CD4-positive, CD25-positive, alpha-beta regulatory T cell (primary cell): ENCODE measurements around the gene GGNBP2. TPM values are rescaled to one million over a fixed set of nuclear protein-coding genes. Genes with fewer than 3 reads are reported as not detected.
A peak's percentile ranks its signal among the peaks of the same experiment; 100 is the strongest.

Source experiments
- ATAC-seq, 2 donors: fragments of 150-1000 bp; cut with Tn5 transposase; one replicate each; pipeline ENCODE4 v1.10.0; 2021; ENCODE audit warnings: low read depth in 2 of 2, moderate number of reproducible peaks in 2 of 2, moderate library complexity in 1 of 2
- DNase-seq, 3 donors: peaks; one replicate each; pipeline versions ENCODE4 v3.0.0 to v3.0.0-alpha.2; 2012 to 2022; ENCODE audit warnings: mixed read lengths in 1 of 3
- H3K27ac ChIP-seq: one replicate; pipeline ENCODE4 v1.7.0; 2013; ENCODE audit warnings: mild to moderate bottlenecking, low read length; ENCODE audit not compliant: insufficient read depth, poor library complexity, severe bottlenecking
- H3K27me3 ChIP-seq: one replicate; pipeline ENCODE4 v1.7.0; 2013; ENCODE audit warnings: low read length; ENCODE audit not compliant: control insufficient read depth, insufficient read depth
- H3K36me3 ChIP-seq: one replicate; pipeline ENCODE4 v1.7.0; 2013; ENCODE audit warnings: mild to moderate bottlenecking, low read length, moderate library complexity; ENCODE audit not compliant: control insufficient read depth, insufficient read depth
- H3K4me1 ChIP-seq: 2 replicates; pipeline ENCODE4 v1.7.0; 2013; ENCODE audit warnings: mild to moderate bottlenecking, low read length; ENCODE audit not compliant: insufficient read depth, control insufficient read depth, poor library complexity, severe bottlenecking
- H3K4me3 ChIP-seq: one replicate; pipeline ENCODE4 v1.7.0; 2013; ENCODE audit warnings: low read depth, mild to moderate bottlenecking, low read length, moderate library complexity
- H3K9me3 ChIP-seq, 2 experiments: 1 replicate in 1 of 2; 2 replicates in 1 of 2; pipeline ENCODE4 v1.7.0; 2013; ENCODE audit warnings: low read length in 2 of 2, mild to moderate bottlenecking in 1 of 2, moderate library complexity in 1 of 2; ENCODE audit not compliant: control insufficient read depth in 2 of 2
- H3K27ac Mint-ChIP-seq, 3 donors: one replicate each; pipeline ENCODE4 v1.8.0; 2020 to 2022; ENCODE audit warnings: mild to moderate bottlenecking in 3 of 3, mixed read lengths in 3 of 3, moderate library complexity in 2 of 3
- H3K27me3 Mint-ChIP-seq: one replicate; pipeline ENCODE4 v1.8.0; 2022; ENCODE audit warnings: mild to moderate bottlenecking, mixed read lengths
- H3K36me3 Mint-ChIP-seq: one replicate; pipeline ENCODE4 v1.8.0; 2020; ENCODE audit warnings: mixed read lengths
- H3K4me1 Mint-ChIP-seq, 4 donors: one replicate each; pipeline ENCODE4 v1.8.0; 2020 to 2022; ENCODE audit warnings: mixed read lengths in 4 of 4, mild to moderate bottlenecking in 1 of 4
- H3K4me3 Mint-ChIP-seq, 4 donors: one replicate each; pipeline ENCODE4 v1.8.0; 2020 to 2022; ENCODE audit warnings: mild to moderate bottlenecking in 4 of 4, mixed read lengths in 4 of 4, moderate library complexity in 3 of 4
- H3K9me3 Mint-ChIP-seq, 7 donors: one replicate each; pipeline ENCODE4 v1.8.0; 2020 to 2022; ENCODE audit warnings: mixed read lengths in 7 of 7, mild to moderate bottlenecking in 3 of 7, moderate library complexity in 2 of 7
- polyA plus RNA-seq, 4 donors: library from polyadenylated mRNA; unstranded; fragments of 300-500 nt; fragmentation: Illumina TruSeq; gene quantifications; one replicate each; pipeline ENCODE4 v1.2.3, GENCODE V29; 2021
- total RNA-seq: library from RNA; stranded (reverse); gene quantifications from one replicate; pipeline ENCODE4 v1.2.3, GENCODE V29; 2022

Gene GGNBP2
- total and polyA plus RNA-seq, 5 donors from 2014 or later: 45.9 to 144 (median 59.6) TPM

GRCh38 chr17:36501351-36501750 is 43.4 kb upstream of the GGNBP2 start:
- Mint-ChIP-seq H3K4me1 (peaks cover 0 to 5% (median 2%) of the 10 kb centered on the region in 4 donors), H3K27ac (no peak overlapping the region), H3K4me3 (no peak overlapping the region), H3K9me3 (no peaks in the 10 kb centered on the region), H3K36me3 (peaks cover 20% of the 10 kb centered on the region), H3K27me3 (no peaks in the 10 kb centered on the region)
- Histone ChIP-seq H3K27me3 (no peaks in the 10 kb centered on the region), H3K27ac (no peak overlapping the region), H3K9me3 (no peaks in the 10 kb centered on the region), H3K4me1 (no peaks in the 10 kb centered on the region), H3K4me3 (no peak overlapping the region), H3K36me3 (peaks cover 44% of the 10 kb centered on the region)
- ATAC-seq (no peak), DNase-seq (no peak)

- Histone ChIP-seq H3K4me3 (no peak overlapping the region), H3K9me3 (no peaks in the 10 kb centered on the region), H3K27ac (no peak overlapping the region), H3K36me3 (peaks cover 43% of the 10 kb centered on the region), H3K27me3 (no peaks in the 10 kb centered on the region), H3K4me1 (no peaks in the 10 kb centered on the region)
- Mint-ChIP-seq H3K9me3 (no peaks in the 10 kb centered on the region), H3K36me3 (peaks cover 20% of the 10 kb centered on the region), H3K27me3 (no peaks in the 10 kb centered on the region), H3K27ac (peak overlapping the region in 2 of 3 donors; percentile 11 to 23), H3K4me1 (peaks cover 0 to 5% (median 1%) of the 10 kb centered on the region in 4 donors), H3K4me3 (no peak overlapping the region)
- no peak for ATAC-seq
- DNase-seq: no peak
Measured at GRCh38 chr17:36501963-36502362, 42.8 kb upstream of the GGNBP2 start.

GRCh38 chr17:36503456-36504155 is 41.1 kb upstream of the GGNBP2 start:
- DNase-seq (no peak), ATAC-seq (no peak)
- Mint-ChIP-seq H3K27me3 (no peaks in the 10 kb centered on the region), H3K27ac (peak overlapping the region; percentile 52 to 60 (median 59)), H3K4me1 (peaks cover 0 to 5% (median 1%) of the 10 kb centered on the region in 4 donors), H3K9me3 (no peaks in the 10 kb centered on the region), H3K36me3 (peaks cover 20% of the 10 kb centered on the region), H3K4me3 (peak overlapping the region in 1 of 4 donors; percentile 51)
- Histone ChIP-seq H3K9me3 (no peaks in the 10 kb centered on the region), H3K27me3 (no peaks in the 10 kb centered on the region), H3K4me3 (no peak overlapping the region), H3K4me1 (no peaks in the 10 kb centered on the region), H3K27ac (no peak overlapping the region), H3K36me3 (peaks cover 32% of the 10 kb centered on the region)

- DNase-seq (no peak), ATAC-seq (no peak)
- Histone ChIP-seq H3K4me3 (no peak overlapping the region), H3K27ac (no peak overlapping the region), H3K36me3 (peaks cover 27% of the 10 kb centered on the region), H3K9me3 (no peaks in the 10 kb centered on the region), H3K4me1 (no peaks in the 10 kb centered on the region), H3K27me3 (no peaks in the 10 kb centered on the region)
- Mint-ChIP-seq H3K27me3 (no peaks in the 10 kb centered on the region), H3K9me3 (no peaks in the 10 kb centered on the region), H3K36me3 (peaks cover 21% of the 10 kb centered on the region), H3K27ac (no peak overlapping the region), H3K4me1 (peaks cover 0 to 5% (median 1%) of the 10 kb centered on the region in 4 donors), H3K4me3 (no peak overlapping the region)
Measured at GRCh38 chr17:36504156-36504545, 40.6 kb upstream of the GGNBP2 start.

GRCh38 chr17:36505171-36505570 is 39.5 kb upstream of the GGNBP2 start:
- Histone ChIP-seq H3K9me3 (no peaks in the 10 kb centered on the region), H3K27ac (no peak overlapping the region), H3K4me1 (no peaks in the 10 kb centered on the region), H3K4me3 (no peak overlapping the region), H3K27me3 (no peaks in the 10 kb centered on the region), H3K36me3 (peaks cover 29% of the 10 kb centered on the region)
- DNase-seq (no peak), ATAC-seq (no peak)
- Mint-ChIP-seq H3K4me3 (no peak overlapping the region), H3K4me1 (peaks cover 0 to 5% (median 1%) of the 10 kb centered on the region in 4 donors), H3K9me3 (no peaks in the 10 kb centered on the region), H3K27me3 (no peaks in the 10 kb centered on the region), H3K36me3 (peaks cover 27% of the 10 kb centered on the region), H3K27ac (peak overlapping the region in 1 of 3 donors; percentile 20)

DNA sequence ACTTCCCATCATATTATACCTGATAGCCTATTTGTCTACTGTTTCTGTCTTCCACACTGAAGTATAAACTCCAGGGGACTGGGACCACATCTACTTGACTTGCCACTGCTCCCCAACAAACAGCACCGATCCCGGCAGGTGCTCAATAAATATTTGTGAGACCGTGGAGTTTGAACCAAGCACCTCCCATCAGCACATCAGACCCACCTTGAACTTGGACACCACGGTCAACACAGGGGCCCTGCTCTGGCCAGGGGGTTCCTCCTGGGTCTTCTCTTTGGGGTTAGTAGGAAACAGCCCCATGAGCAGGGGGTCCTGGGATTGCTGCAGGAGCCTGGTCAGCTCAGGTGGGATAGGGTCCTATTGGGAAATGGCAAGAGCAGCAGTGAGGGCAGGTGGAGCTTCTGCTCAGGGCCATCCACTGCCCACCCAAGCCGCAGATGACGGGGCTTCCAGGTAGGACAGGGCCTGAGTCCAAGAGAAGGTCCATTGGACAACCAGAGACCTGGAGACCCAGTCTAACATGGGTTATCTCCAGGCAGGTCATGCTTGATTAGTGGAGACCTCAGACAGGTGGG is 38.4 kb upstream of the GGNBP2 start:
- H3K27me3 Mint-ChIP-seq: no peaks in the 10 kb centered on the region
- DNase-seq (no peak), ATAC-seq (no peak)
- H3K4me1 Mint-ChIP-seq: peaks cover 0 to 5% (median 1%) of the 10 kb centered on the region in 4 donors
- H3K36me3 Mint-ChIP-seq: peaks cover 35% of the 10 kb centered on the region
- Histone ChIP-seq H3K4me1 (no peaks in the 10 kb centered on the region), H3K4me3 (no peak overlapping the region), H3K27ac (no peak overlapping the region), H3K36me3 (peaks cover 32% of the 10 kb centered on the region), H3K9me3 (no peaks in the 10 kb centered on the region), H3K27me3 (no peaks in the 10 kb centered on the region)
- no peak overlapping the region for H3K4me3 Mint-ChIP-seq
- no peaks in the 10 kb centered on the region for H3K9me3 Mint-ChIP-seq
- H3K27ac Mint-ChIP-seq: peak overlapping the region in 1 of 3 donors; percentile 20

DNA sequence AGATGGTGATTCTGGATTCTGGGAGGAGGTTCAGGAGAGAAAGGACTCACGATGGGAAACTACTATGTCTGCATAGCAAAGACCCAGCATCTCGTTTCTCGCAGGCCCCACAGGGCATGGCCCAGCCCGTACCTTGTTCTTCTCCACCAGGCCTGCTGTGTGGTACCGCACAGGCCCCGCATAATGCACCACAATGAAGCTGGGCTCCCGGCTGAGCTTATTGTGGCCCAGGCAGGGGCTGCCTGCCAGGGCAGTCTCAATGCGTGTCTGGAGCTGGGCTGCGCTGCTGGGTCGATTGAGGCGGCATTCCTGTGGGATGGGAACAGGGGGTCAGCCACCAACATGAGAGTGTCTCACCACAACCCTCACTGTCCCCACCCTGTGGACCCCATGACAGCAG is 37.9 kb upstream of the GGNBP2 start:
- no peaks in the 10 kb centered on the region for H3K27me3 ChIP-seq
- no peaks in the 10 kb centered on the region for H3K4me1 ChIP-seq
- Mint-ChIP-seq H3K4me3 (no peak overlapping the region), H3K9me3 (no peaks in the 10 kb centered on the region), H3K36me3 (peaks cover 35% of the 10 kb centered on the region), H3K27me3 (no peaks in the 10 kb centered on the region), H3K4me1 (peaks cover 0 to 5% (median 1%) of the 10 kb centered on the region in 4 donors), H3K27ac (no peak overlapping the region)
- DNase-seq: no peak
- H3K27ac ChIP-seq: no peak overlapping the region
- ATAC-seq: no peak
- peaks cover 32% of the 10 kb centered on the region for H3K36me3 ChIP-seq
- no peak overlapping the region for H3K4me3 ChIP-seq
- H3K9me3 ChIP-seq: no peaks in the 10 kb centered on the region

- no peak for ATAC-seq
Measured at GRCh38 chr17:36507266-36507665, 37.5 kb upstream of the GGNBP2 start.

More at GRCh38 chr17:36507266-36507665, 37.5 kb upstream of the GGNBP2 start:
- no peaks in the 10 kb centered on the region for H3K9me3 ChIP-seq
- Mint-ChIP-seq H3K4me3 (no peak overlapping the region), H3K36me3 (peaks cover 33% of the 10 kb centered on the region), H3K9me3 (no peaks in the 10 kb centered on the region), H3K27ac (no peak overlapping the region), H3K4me1 (peaks cover 0 to 2% (median under 1%) of the 10 kb centered on the region in 4 donors), H3K27me3 (no peaks in the 10 kb centered on the region)
- H3K27me3 ChIP-seq: no peaks in the 10 kb centered on the region
- no peak overlapping the region for H3K4me3 ChIP-seq
- no peak overlapping the region for H3K27ac ChIP-seq
- DNase-seq: no peak
- H3K4me1 ChIP-seq: no peaks in the 10 kb centered on the region
- H3K36me3 ChIP-seq: peaks cover 32% of the 10 kb centered on the region
